AG04449 (cell line): ENCODE data around the gene GOLGA6L9.
A peak's percentile ranks its signal among the peaks of the same experiment; 100 is the strongest.
"Not testable (repeated sequence)": the region's sequence is repeated elsewhere in the genome, so short reads cannot be mapped to it uniquely, and the experiment has no call there.

Experiments used
- CTCF ChIA-PET: fragments of 350-600 bp; formaldehyde crosslinking; extraction: SDS; loops from one replicate; lab custom pipeline; 2021; ENCODE audit warnings: antibody characterized with exemption; lab: Yijun Ruan, JAX
- POLR2A ChIA-PET: fragments of 400-600, 350-600 bp; formaldehyde crosslinking; extraction: SDS; loops from one replicate; lab custom pipeline; 2020; ENCODE audit warnings: antibody characterized with exemption, inconsistent platforms; lab: Yijun Ruan, JAX
- DNase-seq: peaks from one replicate; pipeline ENCODE4 v3.0.0-alpha.2; 2010; ENCODE audit warnings: low read depth, low spot score
- H3K4me3 ChIP-seq: 2 replicates; pipeline ENCODE4 v1.5.1; 2011; ENCODE audit warnings: low read depth, mild to moderate bottlenecking, control low read depth, low read length
- TF ChIP-seq, protein P1 (sequence below): IDR thresholded peaks from one replicate; pipeline ENCODE4 v1.5.1; 2011; ENCODE audit warnings: mild to moderate bottlenecking, moderate library complexity, low read length, control low read depth, inconsistent platforms; ENCODE audit not compliant: insufficient read depth; ENCODE audit errors: missing control alignments

GOLGA6L9 gene

GRCh38 chr15:82406211-82406610 lies 23.4 kb upstream of the GOLGA6L9 start:
- DNase-seq, H3K4me3 ChIP-seq, POLR2A ChIA-PET: not testable (repeated sequence)
- CTCF ChIA-PET: interaction anchor here (1.5 kb wide), 1 partner anchor 12 kb away, joined by 4 read pairs; no protein-coding TSS in a partner anchor

DNA sequence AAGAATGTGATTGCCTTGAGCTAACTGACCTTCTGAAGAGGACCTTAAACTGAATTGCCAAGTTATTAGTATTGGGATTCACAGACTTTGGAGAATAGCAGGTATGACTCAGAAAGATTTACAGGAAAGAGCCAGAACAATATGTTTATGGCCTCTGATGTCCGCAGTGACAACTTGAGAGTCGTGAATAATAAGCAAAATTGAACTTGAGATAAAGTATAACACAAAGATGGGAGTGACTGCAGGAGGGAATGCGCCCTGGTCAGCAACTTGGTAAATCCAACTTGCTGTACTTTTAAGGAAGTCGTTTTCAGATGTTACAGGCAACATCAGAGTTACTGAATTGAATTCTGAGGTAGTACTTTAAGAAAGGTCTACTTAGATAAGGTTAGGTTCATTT lies 19.3 kb upstream of the GOLGA6L9 start:
- POLR2A ChIA-PET, CTCF ChIA-PET: not testable (repeated sequence)

GRCh38 chr15:82411595-82411994 lies 18.0 kb upstream of the GOLGA6L9 start:
- H3K4me3 ChIP-seq, DNase-seq, POLR2A ChIA-PET, CTCF ChIA-PET: not testable (repeated sequence)

More for the DNA sequence above, 19.3 kb upstream of the GOLGA6L9 start:
- H3K4me3 ChIP-seq, DNase-seq: not testable (repeated sequence)

GRCh38 chr15:82414525-82415191 lies 15.0 kb upstream of the GOLGA6L9 start:
- POLR2A ChIA-PET, H3K4me3 ChIP-seq, DNase-seq, CTCF ChIA-PET: not testable (repeated sequence)

GRCh38 chr15:82420516-82420915 lies 9.1 kb upstream of the GOLGA6L9 start:
- CTCF ChIA-PET, DNase-seq, POLR2A ChIA-PET, H3K4me3 ChIP-seq: not testable (repeated sequence)

GRCh38 chr15:82420966-82421365 lies 8.7 kb upstream of the GOLGA6L9 start:
- DNase-seq, H3K4me3 ChIP-seq, CTCF ChIA-PET, POLR2A ChIA-PET: not testable (repeated sequence)

- H3K4me3 ChIP-seq, POLR2A ChIA-PET, DNase-seq, CTCF ChIA-PET: not testable (repeated sequence)
Measured at GRCh38 chr15:82427117-82427516, 2.5 kb upstream of the GOLGA6L9 start.

DNA sequence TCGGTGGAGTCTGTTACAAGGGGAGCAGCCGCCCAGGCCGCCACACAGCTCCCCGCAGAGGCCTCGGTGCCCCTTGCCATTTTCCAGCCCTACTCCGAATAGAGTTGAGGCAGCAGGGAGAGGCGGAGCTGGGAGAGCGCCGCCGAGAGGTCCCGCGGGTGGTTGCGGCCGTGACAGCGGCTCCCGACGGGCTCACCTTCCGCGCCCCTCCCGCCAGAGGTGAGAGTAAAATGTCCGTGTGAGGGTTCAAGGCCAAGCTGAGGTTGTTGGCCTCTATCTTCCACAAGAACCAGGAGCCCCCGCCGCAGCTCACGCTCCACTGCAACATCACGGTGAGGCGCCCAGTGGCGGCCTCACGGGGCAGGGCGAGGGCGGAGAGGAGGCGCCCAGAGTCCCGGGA lies 15.8 kb downstream of the GOLGA6L9 start:
- peak overlapping the region; percentile 53 for H3K4me3 ChIP-seq
- CTCF ChIA-PET, DNase-seq, POLR2A ChIA-PET: not testable (repeated sequence)
- TF ChIP-seq, protein P1, sequence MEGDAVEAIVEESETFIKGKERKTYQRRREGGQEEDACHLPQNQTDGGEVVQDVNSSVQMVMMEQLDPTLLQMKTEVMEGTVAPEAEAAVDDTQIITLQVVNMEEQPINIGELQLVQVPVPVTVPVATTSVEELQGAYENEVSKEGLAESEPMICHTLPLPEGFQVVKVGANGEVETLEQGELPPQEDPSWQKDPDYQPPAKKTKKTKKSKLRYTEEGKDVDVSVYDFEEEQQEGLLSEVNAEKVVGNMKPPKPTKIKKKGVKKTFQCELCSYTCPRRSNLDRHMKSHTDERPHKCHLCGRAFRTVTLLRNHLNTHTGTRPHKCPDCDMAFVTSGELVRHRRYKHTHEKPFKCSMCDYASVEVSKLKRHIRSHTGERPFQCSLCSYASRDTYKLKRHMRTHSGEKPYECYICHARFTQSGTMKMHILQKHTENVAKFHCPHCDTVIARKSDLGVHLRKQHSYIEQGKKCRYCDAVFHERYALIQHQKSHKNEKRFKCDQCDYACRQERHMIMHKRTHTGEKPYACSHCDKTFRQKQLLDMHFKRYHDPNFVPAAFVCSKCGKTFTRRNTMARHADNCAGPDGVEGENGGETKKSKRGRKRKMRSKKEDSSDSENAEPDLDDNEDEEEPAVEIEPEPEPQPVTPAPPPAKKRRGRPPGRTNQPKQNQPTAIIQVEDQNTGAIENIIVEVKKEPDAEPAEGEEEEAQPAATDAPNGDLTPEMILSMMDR: peak; percentile 4

DNA sequence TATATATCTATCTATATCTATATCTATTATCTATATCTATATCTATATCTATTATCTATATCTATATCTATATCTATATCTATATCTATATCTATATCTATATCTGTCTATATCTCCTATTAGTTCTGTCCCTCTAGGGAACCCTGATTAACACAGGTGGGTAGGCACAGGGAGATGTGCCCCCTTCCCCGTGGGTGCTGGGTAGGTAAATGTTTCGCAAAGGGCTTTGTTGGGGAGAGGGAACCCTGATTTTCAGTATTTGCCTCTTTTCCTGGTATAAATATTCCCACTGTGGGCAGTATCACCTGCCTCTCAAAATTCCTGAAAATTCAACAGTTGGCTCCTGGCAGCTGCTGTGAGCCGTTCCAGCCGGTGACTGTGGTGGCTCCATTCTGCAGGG lies 27.7 kb downstream of the GOLGA6L9 start:
- DNase-seq, CTCF ChIA-PET, POLR2A ChIA-PET, H3K4me3 ChIP-seq: not testable (repeated sequence)

DNA sequence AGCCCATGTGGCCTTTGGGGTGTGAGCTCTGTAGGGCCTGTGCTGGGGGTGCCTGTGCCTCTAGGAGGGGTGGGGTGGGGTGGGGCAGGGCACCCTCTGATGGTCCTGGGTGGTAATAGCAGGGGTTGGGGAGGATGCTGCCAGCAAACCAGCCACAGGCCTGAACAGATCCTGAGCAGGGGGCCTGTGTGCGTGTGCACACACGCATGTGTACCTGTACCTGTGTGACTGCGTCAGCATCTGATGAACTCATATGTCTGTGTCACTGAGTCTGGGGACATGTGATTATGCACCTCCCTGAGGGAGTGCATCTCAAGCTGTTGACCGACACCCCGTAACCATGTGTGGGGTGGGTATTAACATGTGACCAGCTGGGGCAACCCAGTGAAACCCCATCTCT lies 36.0 kb downstream of the GOLGA6L9 start:
- CTCF ChIA-PET, H3K4me3 ChIP-seq, DNase-seq, POLR2A ChIA-PET: not testable (repeated sequence)

DNA sequence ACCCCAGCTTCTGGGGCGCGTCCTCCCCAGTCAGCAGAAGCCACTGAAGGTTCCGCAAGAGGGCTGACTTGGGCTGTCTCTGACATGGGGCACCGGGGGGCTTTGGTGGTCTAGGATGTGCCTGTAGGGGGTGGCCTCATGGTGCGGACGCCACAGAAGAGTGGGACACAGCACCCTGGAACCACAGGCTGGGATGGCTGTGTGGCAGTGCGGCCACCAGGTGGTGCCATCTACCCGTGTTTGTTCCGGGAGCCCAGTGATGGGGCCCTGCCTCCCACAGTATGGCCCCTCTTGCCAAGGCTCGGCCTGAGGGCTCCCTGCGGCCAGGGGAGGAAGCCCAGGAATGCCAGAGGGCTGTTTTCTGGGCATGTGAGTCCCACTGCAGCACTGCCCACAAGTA lies 38.6 kb downstream of the GOLGA6L9 start:
- CTCF ChIA-PET: not testable (repeated sequence)

DNA sequence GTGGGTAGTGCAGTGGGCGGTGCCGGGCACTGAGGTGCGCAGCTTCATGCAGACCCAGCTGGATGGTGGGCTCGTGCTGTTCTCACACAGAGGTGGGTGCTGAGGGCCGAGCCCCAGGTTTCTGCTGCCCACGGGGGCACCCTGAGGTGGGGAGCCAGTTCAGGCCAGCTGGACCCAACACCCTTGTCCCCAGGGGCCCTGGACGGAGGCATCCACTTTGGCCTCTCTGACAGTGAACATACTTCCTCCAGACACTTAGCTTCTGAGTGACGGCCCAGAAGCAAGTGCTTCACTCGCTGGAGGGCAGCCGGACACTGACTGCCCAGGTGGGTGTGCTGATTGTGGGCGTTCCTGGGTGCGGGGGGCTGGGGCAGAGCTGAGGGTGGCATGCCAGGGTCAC lies 39.8 kb downstream of the GOLGA6L9 start:
- POLR2A ChIA-PET, CTCF ChIA-PET, DNase-seq, H3K4me3 ChIP-seq: not testable (repeated sequence)

More for the DNA sequence above, 38.6 kb downstream of the GOLGA6L9 start:
- H3K4me3 ChIP-seq, DNase-seq, POLR2A ChIA-PET: not testable (repeated sequence)

DNA sequence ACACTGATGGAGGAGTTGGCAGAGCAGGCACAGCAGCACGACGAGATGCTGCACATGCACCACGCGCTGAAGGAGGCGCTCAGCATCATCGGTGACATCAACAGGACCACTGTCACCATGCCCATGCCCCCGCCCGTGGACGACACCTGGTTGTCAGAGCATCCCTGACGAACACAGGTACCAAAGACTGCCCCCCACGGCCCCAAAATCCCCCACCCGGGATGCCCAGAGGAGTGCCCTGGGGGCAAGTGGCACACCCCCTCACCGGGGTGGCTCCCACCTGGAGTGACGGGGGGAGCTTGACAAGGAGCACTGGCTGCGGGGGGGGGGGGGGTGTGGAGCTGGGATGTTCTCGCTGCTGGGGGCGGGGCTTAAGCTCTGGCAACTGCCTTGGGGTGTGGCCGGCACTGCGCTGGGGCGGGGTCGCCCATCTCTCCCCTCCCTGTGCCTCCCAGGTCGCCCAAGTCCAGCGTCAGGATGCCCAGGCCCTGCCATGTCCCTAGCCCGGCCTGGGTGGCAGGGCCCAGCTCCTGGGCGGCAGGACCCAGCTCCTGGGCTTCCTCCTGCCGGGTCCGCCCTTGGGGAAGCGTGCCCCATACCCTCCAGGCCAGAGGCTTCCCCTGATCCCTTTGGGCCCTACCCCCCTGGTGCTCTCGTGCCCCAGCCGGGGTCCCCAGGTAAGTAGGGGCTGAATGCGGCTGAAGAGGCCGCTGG lies 42.8 kb downstream of the GOLGA6L9 start:
- CTCF ChIA-PET, POLR2A ChIA-PET, DNase-seq, H3K4me3 ChIP-seq: not testable (repeated sequence)

- CTCF ChIA-PET, H3K4me3 ChIP-seq, POLR2A ChIA-PET, DNase-seq: not testable (repeated sequence)
Measured at GRCh38 chr15:82474596-82475325, 45.1 kb downstream of the GOLGA6L9 start.

DNA sequence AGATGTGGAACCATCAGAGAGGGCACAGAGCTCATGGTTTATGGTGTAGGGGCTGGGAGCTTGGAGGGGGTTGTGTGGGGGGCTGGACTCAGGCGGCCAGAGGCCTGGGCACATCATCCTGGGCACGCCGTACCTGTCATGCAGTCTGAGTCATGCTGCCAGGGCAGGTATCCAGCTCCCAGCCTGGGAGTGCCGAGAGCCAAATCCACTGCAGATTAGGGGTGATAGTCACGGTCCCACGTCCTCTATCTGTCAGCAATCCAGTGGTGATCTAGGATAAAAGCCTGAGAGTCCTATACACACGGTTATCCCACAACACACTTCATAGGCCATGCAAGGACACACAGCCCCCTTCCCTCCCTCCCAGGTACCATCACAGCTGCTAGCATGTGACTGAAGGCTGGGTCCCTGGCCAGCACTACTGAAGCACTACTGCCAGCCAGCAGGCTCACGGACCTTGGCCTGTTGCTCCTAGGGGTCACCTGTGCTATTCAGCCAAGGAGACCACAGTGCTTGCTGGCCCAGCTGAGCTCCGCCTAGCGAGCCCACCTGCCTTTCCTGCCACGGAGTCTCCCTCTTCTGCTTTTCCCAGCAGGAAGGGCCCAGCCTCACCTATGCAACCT lies 45.8 kb downstream of the GOLGA6L9 start:
- DNase-seq, CTCF ChIA-PET, H3K4me3 ChIP-seq, POLR2A ChIA-PET: not testable (repeated sequence)
